HL-60 (cell line): Measurements from ENCODE around the gene ANKS1B.

Experiments
- DNase-seq, 2 experiments: peaks; one replicate each; pipeline ENCODE4 v3.0.0-alpha.2; 2010 to 2020; ENCODE audit warnings: low read depth in 1 of 2, low spot score in 1 of 2
- H3K27ac ChIP-seq: fragments of 250-450 bp; sonication (Bioruptor Pico); replicated peaks from 2 replicates; pipeline ENCODE4 v1.5.1; 2020; ENCODE audit warnings: mild to moderate bottlenecking, moderate library complexity
- H3K27me3 ChIP-seq: fragments of 250-450 bp; sonication (Bioruptor Pico); 2 replicates; pipeline ENCODE4 v1.5.1; 2021; ENCODE audit warnings: mild to moderate bottlenecking, moderate library complexity; ENCODE audit not compliant: insufficient read depth, poor library complexity, severe bottlenecking
- H3K4me3 ChIP-seq: replicated peaks from 2 replicates; pipeline ENCODE4 v1.5.1; 2011; ENCODE audit warnings: mild to moderate bottlenecking, control low read depth, low read length; ENCODE audit not compliant: insufficient read depth
- CTCF ChIP-seq: IDR thresholded peaks from one replicate; pipeline ENCODE4 v1.5.1; 2011; ENCODE audit warnings: low read length, control low read depth, inconsistent platforms; ENCODE audit not compliant: insufficient read depth
- GABPA ChIP-seq: IDR thresholded peaks from 2 replicates; pipeline ENCODE4 v1.6.1; 2012; ENCODE audit warnings: low read depth
- POLR2AphosphoS5 ChIP-seq: IDR thresholded peaks from 2 replicates; pipeline ENCODE4 v1.6.1; 2012; ENCODE audit warnings: low read depth
- REST ChIP-seq: IDR thresholded peaks from 2 replicates; pipeline ENCODE4 v1.6.1; 2012; ENCODE audit warnings: low read depth; ENCODE audit not compliant: insufficient replicate concordance
- SPI1 ChIP-seq: IDR thresholded peaks from 2 replicates; pipeline ENCODE4 v1.6.1; 2012; ENCODE audit warnings: low read depth, mild to moderate bottlenecking, borderline replicate concordance

Gene ANKS1B

GRCh38 chr12:99232324-99232723, 752.4 kb downstream of the ANKS1B start:
- H3K27ac ChIP-seq = no peak overlapping the region
- no peaks in the 10 kb centered on the region for H3K27me3 ChIP-seq
- TF ChIP-seq SPI1 (no peak), CTCF (no peak), GABPA (no peak), REST (no peak), POLR2AphosphoS5 (no peak)
- H3K4me3 ChIP-seq = no peak overlapping the region
- DNase-seq = no peak

GRCh38 chr12:99231031-99231430, 753.7 kb downstream of the ANKS1B start:
- Histone ChIP-seq H3K27me3 (no peaks in the 10 kb centered on the region), H3K27ac (no peak overlapping the region), H3K4me3 (no peak overlapping the region)
- no peak for DNase-seq
- TF ChIP-seq POLR2AphosphoS5 (no peak), REST (no peak), GABPA (no peak), CTCF (no peak), SPI1 (no peak)

- DNase-seq = no peak
- Histone ChIP-seq H3K27me3 (no peaks in the 10 kb centered on the region), H3K4me3 (no peak overlapping the region), H3K27ac (no peak overlapping the region)
- TF ChIP-seq GABPA (no peak), SPI1 (no peak), REST (no peak), POLR2AphosphoS5 (no peak), CTCF (no peak)
Measured at GRCh38 chr12:99224237-99224636, 760.5 kb downstream of the ANKS1B start.
